ENCODE results near the gene PIK3CB. TPM values are rescaled to one million over a fixed set of nuclear protein-coding genes. Genes with fewer than 3 reads are reported as not detected.
"Not testable (repeated sequence)": the region's sequence is repeated elsewhere in the genome, so short reads cannot be mapped to it uniquely, and the experiment has no call there.

PIK3CB gene
- total RNA-seq, 1 donor from 2014 or later, result 23.7 TPM

GRCh38 chr3:138848696-138849095, 14.0 kb upstream of the PIK3CB start:
- intact Hi-C loops (cut with micrococcal nuclease), result no loop called here

GRCh38 chr3:138846824-138847223, 12.1 kb upstream of the PIK3CB start:
- intact Hi-C loops (cut with micrococcal nuclease), result not testable (repeated sequence)

- intact Hi-C loops (cut with micrococcal nuclease), result no loop called here
These were observed 11.6 kb upstream of the PIK3CB start for GRCh38 chr3:138846262-138846791.

GRCh38 chr3:138845771-138846173, 11.0 kb upstream of the PIK3CB start:
- intact Hi-C loops (cut with micrococcal nuclease), result no loop called here

- intact Hi-C loops (cut with micrococcal nuclease), result no loop called here
These were observed 10.5 kb upstream of the PIK3CB start for GRCh38 chr3:138845181-138845601.

- intact Hi-C loops (cut with micrococcal nuclease), result no loop called here
These were observed 7.9 kb upstream of the PIK3CB start for GRCh38 chr3:138842483-138843188.

GRCh38 chr3:138838385-138838784, 3.7 kb upstream of the PIK3CB start:
- intact Hi-C loops (cut with micrococcal nuclease), result loop anchor here (10.0 kb wide), 1 partner anchor 514 kb away; the partner anchor contains the start of gene NME9

GRCh38 chr3:138835846-138836245, 1.1 kb upstream of the PIK3CB start:
- intact Hi-C loops (cut with micrococcal nuclease), result loop anchor here (1.0 to 10.0 kb wide), 4 partner anchors 79 to 511 kb away; partner anchors contain the start of gene NME9

GRCh38 chr3:138835397-138835757, 649 bp upstream of the PIK3CB start:
- intact Hi-C loops (cut with micrococcal nuclease), result loop anchor here (1.0 to 10.0 kb wide), 4 partner anchors 80 to 511 kb away; partner anchors contain the start of gene NME9

GRCh38 chr3:138833899-138834595, 681 bp downstream of the PIK3CB start:
- intact Hi-C loops (cut with micrococcal nuclease), result loop anchor here (1.0 to 10.0 kb wide), 10 partner anchors 19 to 647 kb away; partner anchors contain the start of genes ARMC8, CEP70, MRPS22 and NME9

- intact Hi-C loops (cut with micrococcal nuclease), result loop anchor here (1.0 to 10.0 kb wide), 6 partner anchors 35 to 645 kb away; partner anchors contain the start of genes ARMC8, CEP70, MRPS22 and NME9
These were observed 2.2 kb downstream of the PIK3CB start for GRCh38 chr3:138832473-138833057.

GRCh38 chr3:138829886-138830510, 4.7 kb downstream of the PIK3CB start:
- intact Hi-C loops (cut with micrococcal nuclease), result loop anchor here (5.0 to 10.0 kb wide), 5 partner anchors 33 to 643 kb away; partner anchors contain the start of genes ARMC8, MRPS22 and NME9

- intact Hi-C loops (cut with micrococcal nuclease), result no loop called here
These were observed 5.6 kb downstream of the PIK3CB start for GRCh38 chr3:138829097-138829496.

GRCh38 chr3:138827222-138827621, 7.5 kb downstream of the PIK3CB start:
- intact Hi-C loops (cut with micrococcal nuclease), result no loop called here

GRCh38 chr3:138825336-138825735, 9.4 kb downstream of the PIK3CB start:
- intact Hi-C loops (cut with micrococcal nuclease), result no loop called here

- intact Hi-C loops (cut with micrococcal nuclease), result no loop called here
These were observed 10.6 kb downstream of the PIK3CB start for GRCh38 chr3:138824114-138824506.

- intact Hi-C loops (cut with micrococcal nuclease), result not testable (repeated sequence)
These were observed 14.3 kb downstream of the PIK3CB start for GRCh38 chr3:138820379-138820778.

GRCh38 chr3:138818185-138818860, 16.4 kb downstream of the PIK3CB start:
- intact Hi-C loops (cut with micrococcal nuclease), result no loop called here

- intact Hi-C loops (cut with micrococcal nuclease), result no loop called here
These were observed 17.0 kb downstream of the PIK3CB start for GRCh38 chr3:138817695-138818094.

- intact Hi-C loops (cut with micrococcal nuclease), result no loop called here
These were observed 21.9 kb downstream of the PIK3CB start for GRCh38 chr3:138812806-138813205.

Data from T-helper 1 cell treated with Interleukin-12 subunit alpha and Interleukin-12 subunit beta and Interleukin-4 antibody, amounts not matched to agents 30 ng/mL and 1 ng/mL, for 36 hours (primary cell).